Stimulated activated CD8-positive, alpha-beta memory T cell treated with anti-CD3 and anti-CD28 coated beads, Interleukin-7, amount 100 ng/mL, for 1 hour (primary cell): Measurements from ENCODE around the gene TRABD2B.

Experiments
- DNase-seq, 2 donors: peaks; one replicate each; pipeline ENCODE4 v3.0.0-alpha.2; 2020; ENCODE audit warnings: low read depth in 2 of 2

Gene TRABD2B

GRCh38 chr1:47725000-47725473 lies 272.1 kb downstream of the TRABD2B start:
- no peak for DNase-seq

DNA sequence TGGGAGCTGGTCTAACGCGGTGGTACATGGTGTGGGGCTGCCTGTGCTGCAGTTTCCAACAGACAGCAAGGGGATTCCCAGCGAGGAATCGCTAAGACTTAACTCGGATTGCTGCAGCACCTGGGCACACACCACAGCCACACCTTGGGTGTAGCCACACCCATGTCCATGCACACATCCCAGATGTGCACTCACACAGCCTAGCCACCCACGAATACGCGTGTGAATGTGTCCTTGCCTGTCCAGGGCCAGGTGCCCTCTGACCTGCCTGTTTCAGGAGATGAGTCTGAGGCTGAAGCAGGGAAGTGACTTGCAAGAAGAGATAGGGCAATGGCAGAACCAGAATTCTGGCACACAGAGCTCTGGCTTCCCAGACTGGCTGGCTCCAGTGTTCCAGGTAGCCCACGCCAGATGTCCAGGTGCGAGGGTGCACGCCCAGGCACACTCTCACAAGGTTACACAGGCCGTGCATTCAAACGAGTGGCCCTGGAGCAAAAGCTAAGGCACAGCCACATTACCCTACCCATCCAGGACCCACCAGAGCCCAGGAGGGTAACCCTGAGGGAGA lies 272.7 kb downstream of the TRABD2B start:
- no peak for DNase-seq

DNA sequence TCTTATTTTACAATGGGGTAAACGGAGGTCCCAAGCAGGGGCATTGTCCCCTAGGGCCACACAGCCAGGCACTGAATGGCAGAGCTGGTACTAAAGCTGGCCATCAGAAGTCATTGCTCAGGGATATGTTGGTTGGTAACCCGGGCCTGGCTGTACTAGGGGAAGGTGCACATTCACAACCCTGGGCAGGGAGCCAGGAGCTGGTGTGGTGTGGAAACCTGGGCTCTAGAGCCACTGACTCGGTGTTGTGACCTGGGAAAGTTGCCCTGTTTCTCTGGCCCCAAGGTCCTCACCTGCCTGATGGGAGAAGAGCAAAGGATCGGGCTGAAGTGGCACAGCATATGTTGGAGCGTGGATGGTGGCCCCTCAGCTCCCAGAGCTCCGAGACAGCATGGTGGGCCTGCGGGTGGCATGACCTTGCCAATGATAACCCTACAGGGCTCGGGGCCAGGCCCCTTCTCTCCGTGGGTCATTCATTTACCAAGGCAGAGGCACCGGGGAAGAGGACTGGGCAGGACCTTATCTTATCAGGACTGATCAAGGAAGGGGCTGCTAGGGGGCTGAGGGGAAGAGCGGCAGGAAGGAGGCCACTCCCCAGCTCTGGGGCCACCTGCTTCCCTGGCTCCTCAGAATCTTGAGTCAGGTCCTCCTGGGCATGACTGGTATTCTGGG lies 274.1 kb downstream of the TRABD2B start:
- DNase-seq = no peak

DNA sequence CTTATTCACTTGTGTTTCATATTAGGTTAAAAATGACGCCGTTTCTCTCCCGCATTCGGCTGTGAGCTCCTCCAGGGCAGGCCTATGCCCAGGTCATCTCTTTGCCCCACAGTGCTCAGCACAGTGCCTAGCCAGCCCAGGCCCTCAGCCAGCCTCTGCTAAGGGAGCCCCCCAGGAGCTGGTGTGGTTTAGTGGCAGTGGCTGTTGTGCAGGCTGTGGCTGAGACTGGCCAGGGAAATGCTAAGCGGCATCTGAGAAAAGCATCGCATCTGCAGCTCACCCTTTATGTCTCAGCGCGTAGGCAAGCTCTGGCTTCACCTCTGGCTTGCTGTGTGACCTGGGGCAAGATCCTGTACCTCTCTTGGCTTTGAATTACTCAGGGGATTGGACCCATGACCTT lies 275.1 kb downstream of the TRABD2B start:
- DNase-seq = no peak

DNA sequence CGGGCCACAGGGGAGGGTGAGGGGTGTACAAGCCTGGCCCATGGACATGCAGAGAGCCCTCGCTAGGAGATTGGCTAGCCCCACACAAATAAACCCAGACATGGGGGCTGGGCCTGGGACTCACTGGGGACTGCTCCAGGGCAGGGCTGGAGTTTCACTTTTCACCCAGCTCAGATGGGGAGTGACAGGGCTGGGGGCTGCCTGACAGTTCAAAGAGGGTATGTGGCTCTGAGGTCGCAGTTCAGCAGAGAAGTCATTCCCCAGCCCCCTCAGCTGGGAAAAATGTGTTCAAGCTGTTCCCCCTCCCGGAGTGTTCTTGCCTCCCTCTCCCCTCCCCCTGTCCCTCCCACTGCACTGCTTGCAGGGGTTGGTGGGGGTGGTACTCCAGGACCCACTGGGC lies 277.1 kb downstream of the TRABD2B start:
- no peak for DNase-seq

DNA sequence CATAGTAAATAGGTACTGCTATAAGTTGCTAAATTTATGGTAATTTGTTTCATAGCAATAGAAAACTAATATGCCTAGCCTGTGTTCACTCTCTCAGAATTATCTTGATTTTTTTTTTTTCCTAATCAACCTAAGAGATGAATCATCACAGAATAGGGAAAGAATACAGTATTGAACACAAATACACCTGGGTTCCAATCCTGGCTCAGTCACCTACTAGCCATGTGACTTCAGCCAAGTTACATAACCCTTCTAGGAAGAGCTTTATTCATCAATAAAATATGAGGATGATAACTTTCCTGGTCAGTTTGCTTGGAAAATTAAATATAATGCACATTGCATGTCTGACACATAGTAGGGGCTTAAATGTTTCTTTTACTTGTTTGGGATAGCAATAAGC lies 279.8 kb downstream of the TRABD2B start:
- no peak for DNase-seq

GRCh38 chr1:47713975-47714767 lies 283.0 kb downstream of the TRABD2B start:
- DNase-seq = no peak

DNA sequence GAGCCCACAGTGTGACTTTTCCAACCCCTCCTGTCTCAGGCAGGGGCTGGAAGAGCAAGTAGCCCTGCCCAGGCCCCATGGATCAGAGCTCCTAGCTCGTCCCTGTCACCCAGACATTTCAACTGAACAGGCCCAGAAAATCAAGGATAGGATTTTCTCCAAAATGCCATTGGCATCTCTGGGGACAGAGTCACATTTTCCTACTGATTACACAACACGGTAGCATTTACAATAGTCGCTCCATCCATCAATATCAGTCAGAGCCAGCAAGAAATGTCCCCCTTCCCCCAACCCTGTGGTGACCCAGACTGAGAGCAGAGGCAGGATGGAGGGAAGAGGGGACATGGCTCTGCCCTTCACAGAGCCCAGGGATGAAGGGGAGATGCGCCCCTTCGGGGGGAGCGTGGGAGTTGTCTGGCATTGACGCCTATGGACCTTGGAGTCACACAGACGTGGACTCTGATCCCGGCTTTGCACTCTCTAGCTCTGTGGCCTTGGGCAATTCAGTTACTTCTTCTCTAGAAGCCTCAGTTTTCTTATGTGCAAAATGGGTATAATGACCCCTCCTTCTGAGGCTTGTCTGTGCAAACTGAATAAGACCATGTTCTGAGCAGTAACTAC lies 283.7 kb downstream of the TRABD2B start:
- DNase-seq = no peak

- no peak for DNase-seq
These were observed 284.4 kb downstream of the TRABD2B start for GRCh38 chr1:47712596-47713299.

GRCh38 chr1:47711848-47712492 lies 285.2 kb downstream of the TRABD2B start:
- DNase-seq = no peak

DNA sequence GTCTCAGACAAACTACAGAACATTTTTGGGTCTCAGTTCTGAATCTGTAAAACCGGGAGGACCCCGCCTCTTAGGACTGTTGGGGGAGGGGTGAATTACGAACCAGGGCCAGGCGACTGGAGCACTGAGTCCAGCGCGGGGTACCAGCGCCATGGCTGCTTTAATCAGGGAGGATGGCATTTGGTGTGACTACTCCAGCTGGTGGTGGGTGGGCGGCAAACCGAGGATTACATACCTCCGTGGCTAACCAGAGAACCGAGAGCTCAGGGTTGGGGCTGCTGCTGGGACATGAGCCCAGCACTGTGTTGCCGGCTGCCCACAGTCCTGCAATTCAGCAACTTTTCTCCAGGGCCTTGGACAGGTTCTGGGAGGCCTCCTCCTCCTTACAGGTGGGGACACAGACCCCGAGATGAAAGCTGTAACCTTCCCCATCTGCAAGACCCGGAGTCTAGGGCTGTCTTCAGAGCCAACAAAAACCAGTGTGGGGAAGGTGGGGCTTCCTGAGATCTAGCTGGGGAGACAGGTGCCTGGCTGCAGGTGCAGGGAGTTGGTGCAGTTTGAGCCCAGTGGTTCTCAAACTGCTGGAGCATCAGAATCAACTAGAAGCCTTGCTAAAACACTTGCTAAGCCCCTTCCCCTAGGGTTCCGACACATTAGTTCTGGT lies 285.9 kb downstream of the TRABD2B start:
- DNase-seq = no peak
